ENCODE measurements around the gene SYNE2.

The SYNE2 gene

DNA sequence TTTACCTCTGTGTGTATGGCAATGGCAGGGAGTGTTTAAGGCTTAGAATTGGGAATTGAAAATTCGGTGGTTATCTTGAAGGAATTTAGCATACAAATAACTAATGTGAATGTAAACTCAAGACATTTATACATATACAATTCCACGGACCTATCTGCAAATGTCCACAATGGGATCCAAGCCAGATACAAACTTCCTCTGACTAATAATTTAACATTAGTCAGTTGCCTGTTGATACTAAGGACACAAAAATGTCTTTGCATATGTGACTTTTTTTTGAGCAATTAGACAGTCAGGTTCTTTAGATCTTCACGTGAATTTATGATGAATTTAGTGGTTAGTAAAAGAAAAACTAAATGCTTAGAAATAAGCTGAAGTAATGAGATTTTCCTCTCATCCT is 400.9 kb downstream of the SYNE2 start:
- TF ChIP-seq, protein P1, sequence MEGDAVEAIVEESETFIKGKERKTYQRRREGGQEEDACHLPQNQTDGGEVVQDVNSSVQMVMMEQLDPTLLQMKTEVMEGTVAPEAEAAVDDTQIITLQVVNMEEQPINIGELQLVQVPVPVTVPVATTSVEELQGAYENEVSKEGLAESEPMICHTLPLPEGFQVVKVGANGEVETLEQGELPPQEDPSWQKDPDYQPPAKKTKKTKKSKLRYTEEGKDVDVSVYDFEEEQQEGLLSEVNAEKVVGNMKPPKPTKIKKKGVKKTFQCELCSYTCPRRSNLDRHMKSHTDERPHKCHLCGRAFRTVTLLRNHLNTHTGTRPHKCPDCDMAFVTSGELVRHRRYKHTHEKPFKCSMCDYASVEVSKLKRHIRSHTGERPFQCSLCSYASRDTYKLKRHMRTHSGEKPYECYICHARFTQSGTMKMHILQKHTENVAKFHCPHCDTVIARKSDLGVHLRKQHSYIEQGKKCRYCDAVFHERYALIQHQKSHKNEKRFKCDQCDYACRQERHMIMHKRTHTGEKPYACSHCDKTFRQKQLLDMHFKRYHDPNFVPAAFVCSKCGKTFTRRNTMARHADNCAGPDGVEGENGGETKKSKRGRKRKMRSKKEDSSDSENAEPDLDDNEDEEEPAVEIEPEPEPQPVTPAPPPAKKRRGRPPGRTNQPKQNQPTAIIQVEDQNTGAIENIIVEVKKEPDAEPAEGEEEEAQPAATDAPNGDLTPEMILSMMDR (IDR thresholded peaks at IDR 0.05; ENCODE audit: insufficient read depth, low read depth, low read length, missing control alignments) = no peak
- no peak for DNase-seq (ENCODE audit: low read depth)
- no peak overlapping the region for H3K4me3 ChIP-seq (ENCODE audit: low read depth, low read length)

DNA sequence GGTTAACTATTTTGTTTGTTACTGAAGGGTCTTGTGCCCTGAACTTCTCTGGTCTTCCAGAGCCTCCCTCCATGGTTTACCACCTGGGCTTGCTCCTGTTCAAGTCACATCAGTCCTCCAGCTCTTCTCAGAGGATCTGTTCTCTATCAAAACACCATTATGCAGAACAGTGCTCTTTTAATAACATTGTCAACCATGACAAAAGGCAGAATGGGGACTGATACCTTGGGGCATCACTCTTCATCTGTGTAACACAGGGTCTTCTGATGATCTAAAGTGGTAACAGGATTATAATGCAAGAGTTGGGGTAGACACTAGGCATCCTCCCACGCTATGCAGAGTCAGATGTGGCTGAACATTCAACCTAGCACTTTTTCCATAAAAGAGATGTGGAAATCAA is 403.0 kb downstream of the SYNE2 start:
- no peak for DNase-seq (ENCODE audit: low read depth)
- TF ChIP-seq, protein P1 (IDR thresholded peaks at IDR 0.05; ENCODE audit: insufficient read depth, low read depth, low read length, missing control alignments) = no peak
- H3K4me3 ChIP-seq (ENCODE audit: low read depth, low read length) = no peak overlapping the region

DNA sequence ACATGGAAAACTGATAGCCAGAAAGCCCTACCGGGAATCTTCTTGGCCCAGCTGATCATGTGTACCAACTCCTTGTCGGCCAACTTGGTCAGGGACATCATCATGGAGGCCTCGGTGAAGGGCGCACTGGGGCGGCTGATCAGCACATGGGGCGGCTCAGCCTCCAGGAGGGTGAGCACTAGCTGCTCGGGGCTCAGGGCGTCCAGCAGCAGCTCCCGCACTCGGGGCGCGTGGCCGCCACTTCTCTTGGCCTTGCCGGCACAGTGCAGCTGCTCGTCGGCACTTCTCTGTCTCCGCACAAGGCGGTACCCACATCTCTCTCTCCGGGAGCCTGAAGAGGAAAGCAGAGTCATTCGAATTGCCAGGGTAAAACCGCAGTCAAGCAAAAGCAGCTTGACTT is 407.6 kb downstream of the SYNE2 start:
- H3K4me3 ChIP-seq (ENCODE audit: low read depth, low read length) = no peak overlapping the region
- TF ChIP-seq, protein P1 (IDR thresholded peaks at IDR 0.05; ENCODE audit: insufficient read depth, low read depth, low read length, missing control alignments) = no peak
- DNase-seq (ENCODE audit: low read depth) = no peak

DNA sequence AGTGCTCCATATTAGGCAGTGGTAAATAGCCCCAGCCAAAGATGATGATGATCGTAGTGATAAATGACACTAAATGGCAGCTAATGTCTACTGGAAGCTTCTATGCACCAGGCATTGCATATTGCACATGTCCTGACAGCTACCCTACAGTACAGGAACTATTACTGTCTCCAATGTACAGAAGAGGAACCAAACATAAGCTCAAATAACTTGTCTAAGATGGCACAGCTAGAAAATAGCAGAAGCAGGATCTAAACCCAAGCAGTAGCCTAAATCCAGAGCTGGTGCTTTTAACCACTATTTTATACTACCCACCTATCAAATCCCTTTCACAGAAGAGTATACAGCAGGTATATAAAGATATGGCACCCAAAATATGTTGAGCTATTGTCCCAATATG is 412.4 kb downstream of the SYNE2 start:
- no peak overlapping the region for H3K4me3 ChIP-seq (ENCODE audit: low read depth, low read length)
- TF ChIP-seq, protein P1 (IDR thresholded peaks at IDR 0.05; ENCODE audit: insufficient read depth, low read depth, low read length, missing control alignments) = no peak
- no peak for DNase-seq (ENCODE audit: low read depth)

- no peak overlapping the region for H3K4me3 ChIP-seq (ENCODE audit: low read depth, low read length)
- TF ChIP-seq, protein P1 (IDR thresholded peaks at IDR 0.05; ENCODE audit: insufficient read depth, low read depth, low read length, missing control alignments) = no peak
- DNase-seq (ENCODE audit: low read depth) = peak; percentile 3
Measured at GRCh38 chr14:64266239-64266638, 413.4 kb downstream of the SYNE2 start.

GRCh38 chr14:64272019-64272418 is 419.2 kb downstream of the SYNE2 start:
- no peak overlapping the region for H3K4me3 ChIP-seq (ENCODE audit: low read depth, low read length)
- TF ChIP-seq, protein P1 (IDR thresholded peaks at IDR 0.05; ENCODE audit: insufficient read depth, low read depth, low read length, missing control alignments) = no peak
- no peak for DNase-seq (ENCODE audit: low read depth)

Measured in GM12865 (cell line).